DMS 273 treated with DMSO at 0.1 percent for 48 hours (cell line): ENCODE results near the gene CAMKMT.
A peak's percentile ranks its signal among the peaks of the same experiment; 100 is the strongest.

ENCODE experiments used
- DNase-seq: peaks from one replicate; lab custom pipeline; 2025; lab: John Stamatoyannopoulos, UW

Gene CAMKMT

GRCh38 chr2:44596537-44597320 is 235.0 kb downstream of the CAMKMT start:
- no peak for DNase-seq

- DNase-seq = no peak
Observed at GRCh38 chr2:44598330-44599119, 236.8 kb downstream of the CAMKMT start.

- DNase-seq = peak; percentile 79
Observed at GRCh38 chr2:44599130-44599529, 237.4 kb downstream of the CAMKMT start.

- no peak for DNase-seq
Observed at GRCh38 chr2:44602446-44602845, 240.7 kb downstream of the CAMKMT start.

GRCh38 chr2:44605511-44605910 is 243.8 kb downstream of the CAMKMT start:
- DNase-seq = no peak

GRCh38 chr2:44612276-44612675 is 250.5 kb downstream of the CAMKMT start:
- no peak for DNase-seq

- no peak for DNase-seq
Observed at GRCh38 chr2:44614940-44615339, 253.2 kb downstream of the CAMKMT start.

GRCh38 chr2:44615950-44616518 is 254.3 kb downstream of the CAMKMT start:
- no peak for DNase-seq

- no peak for DNase-seq
Observed at GRCh38 chr2:44616667-44617155, 255.0 kb downstream of the CAMKMT start.

GRCh38 chr2:44618251-44619023 is 256.7 kb downstream of the CAMKMT start:
- no peak for DNase-seq

GRCh38 chr2:44620189-44620990 is 258.6 kb downstream of the CAMKMT start:
- DNase-seq = no peak

- no peak for DNase-seq
Observed at GRCh38 chr2:44623622-44624351, 262.0 kb downstream of the CAMKMT start.

- no peak for DNase-seq
Observed at GRCh38 chr2:44628297-44628696, 266.6 kb downstream of the CAMKMT start.

GRCh38 chr2:44632931-44633689 is 271.4 kb downstream of the CAMKMT start:
- DNase-seq = no peak

- no peak for DNase-seq
Observed at GRCh38 chr2:44635725-44636124, 274.0 kb downstream of the CAMKMT start.

- no peak for DNase-seq
Observed at GRCh38 chr2:44638649-44639048, 276.9 kb downstream of the CAMKMT start.

GRCh38 chr2:44639399-44639798 is 277.7 kb downstream of the CAMKMT start:
- DNase-seq = no peak

GRCh38 chr2:44642123-44642857 is 280.5 kb downstream of the CAMKMT start:
- no peak for DNase-seq

- DNase-seq = no peak
Observed at GRCh38 chr2:44645937-44646336, 284.2 kb downstream of the CAMKMT start.
